HG02943 (cell line): Measurements from ENCODE around the gene C19orf38.
"Not testable (repeated sequence)": the region's sequence is repeated elsewhere in the genome, so short reads cannot be mapped to it uniquely, and the experiment has no call there.

ENCODE experiments used
- ATAC-seq: cut with Tn5 transposase; IDR thresholded peaks from one replicate; pipeline ENCODE4 v1.9.1; 2021; ENCODE audit warnings: mild to moderate bottlenecking, low read depth, moderate library complexity; ENCODE audit not compliant: unreplicated experiment

C19orf38 gene

GRCh38 chr19:10846500-10847202, 1.6 kb upstream of the C19orf38 start:
- ATAC-seq: no peak

GRCh38 chr19:10850631-10851030, 2.4 kb downstream of the C19orf38 start:
- ATAC-seq: no peak

GRCh38 chr19:10852098-10852800, 4.0 kb downstream of the C19orf38 start:
- no peak for ATAC-seq

- no peak for ATAC-seq
Observed at GRCh38 chr19:10852941-10853340, 4.7 kb downstream of the C19orf38 start.

GRCh38 chr19:10854350-10855089, 6.3 kb downstream of the C19orf38 start:
- ATAC-seq: no peak

- no peak for ATAC-seq
Observed at GRCh38 chr19:10855879-10856522, 7.8 kb downstream of the C19orf38 start.

- not testable (repeated sequence) for ATAC-seq
Observed at GRCh38 chr19:10856899-10857298, 8.7 kb downstream of the C19orf38 start.

- no peak for ATAC-seq
Observed at GRCh38 chr19:10858204-10858828, 10.1 kb downstream of the C19orf38 start.

GRCh38 chr19:10861103-10861651, 13.0 kb downstream of the C19orf38 start:
- no peak for ATAC-seq

GRCh38 chr19:10862561-10863106, 14.4 kb downstream of the C19orf38 start:
- no peak for ATAC-seq

GRCh38 chr19:10863107-10863717, 15.0 kb downstream of the C19orf38 start:
- no peak for ATAC-seq

GRCh38 chr19:10864538-10864899, 16.3 kb downstream of the C19orf38 start:
- ATAC-seq: no peak

GRCh38 chr19:10866495-10866894, 18.3 kb downstream of the C19orf38 start:
- ATAC-seq: no peak

GRCh38 chr19:10868872-10869547, 20.8 kb downstream of the C19orf38 start:
- ATAC-seq: no peak

GRCh38 chr19:10869872-10870311, 21.7 kb downstream of the C19orf38 start:
- ATAC-seq: not testable (repeated sequence)

- ATAC-seq: no peak
Observed at GRCh38 chr19:10870501-10870954, 22.3 kb downstream of the C19orf38 start.

GRCh38 chr19:10870955-10871603, 22.9 kb downstream of the C19orf38 start, which contains the start of gene CARM1:
Gene CARM1 (plus strand): TSS chr19:10871553. CDS start chr19:10871703, 150 bp downstream.
- peak; percentile 57 for ATAC-seq
